MM.1S (cell line): ENCODE data around the gene UBL3.

Experiments
- DNase-seq: peaks from one replicate; pipeline ENCODE4 v3.0.0-alpha.2; 2015
- H2AFZ ChIP-seq: fragments of 300-600 bp; sonication (generic); 2 replicates; pipeline ENCODE4 v1.6.0; 2016; ENCODE audit warnings: antibody characterized with exemption, low read length
- H3F3A ChIP-seq: fragments of 300-600 bp; sonication (generic); 2 replicates; pipeline ENCODE4 v1.6.1; 2016; ENCODE audit warnings: mild to moderate bottlenecking, antibody characterized with exemption, low read length, moderate library complexity, mixed read lengths; ENCODE audit not compliant: insufficient read depth
- H3K27ac ChIP-seq: fragments of 300-600 bp; sonication (generic); 2 replicates; pipeline ENCODE4 v1.5.1; 2016; ENCODE audit warnings: mild to moderate bottlenecking, low read length
- H3K27me3 ChIP-seq: fragments of 300-600 bp; sonication (generic); replicated peaks from 2 replicates; pipeline ENCODE4 v1.6.0; 2016; ENCODE audit warnings: low read length; ENCODE audit not compliant: insufficient read depth
- H3K36me3 ChIP-seq: fragments of 300-600 bp; sonication (generic); replicated peaks from 2 replicates; pipeline ENCODE4 v1.6.1; 2016; ENCODE audit warnings: mild to moderate bottlenecking, low read length, mixed read lengths; ENCODE audit not compliant: insufficient read depth
- H3K4me1 ChIP-seq: fragments of 300-600 bp; sonication (generic); 2 replicates; pipeline ENCODE4 v1.6.1; 2016; ENCODE audit warnings: low read length, mixed read lengths
- H3K4me2 ChIP-seq: fragments of 300-600 bp; sonication (generic); 2 replicates; pipeline ENCODE4 v1.6.0; 2016; ENCODE audit warnings: low read depth, low read length
- H3K4me3 ChIP-seq: fragments of 300-600 bp; sonication (generic); 2 replicates; pipeline ENCODE4 v1.5.1; 2016; ENCODE audit warnings: low read length, mixed read lengths
- H3K79me2 ChIP-seq: fragments of 300-600 bp; sonication (generic); 2 replicates; pipeline ENCODE4 v1.6.1; 2016; ENCODE audit warnings: mixed run types, low read length, mixed read lengths
- H3K9ac ChIP-seq: fragments of 300-600 bp; sonication (generic); 2 replicates; pipeline ENCODE4 v1.6.1; 2016; ENCODE audit warnings: low read length, mixed read lengths
- H3K9me2 ChIP-seq: fragments of 300-600 bp; sonication (generic); replicated peaks from 2 replicates; pipeline ENCODE4 v1.6.1; 2016; ENCODE audit warnings: mild to moderate bottlenecking, low read length, mixed read lengths; ENCODE audit not compliant: insufficient read depth
- H3K9me3 ChIP-seq: fragments of 300-600 bp; sonication (generic); replicated peaks from 2 replicates; pipeline ENCODE4 v1.6.1; 2016; ENCODE audit warnings: mild to moderate bottlenecking, low read length, mixed read lengths; ENCODE audit not compliant: insufficient read depth
- H4K20me1 ChIP-seq: fragments of 300-600 bp; sonication (generic); 2 replicates; pipeline ENCODE4 v1.6.1; 2016; ENCODE audit warnings: mild to moderate bottlenecking, low read length, moderate library complexity, mixed read lengths; ENCODE audit not compliant: insufficient read depth
- CTCF ChIP-seq: fragments of 300-600 bp; sonication (generic); IDR thresholded peaks from 2 replicates; pipeline ENCODE4 v1.5.1; 2016; ENCODE audit warnings: antibody characterized with exemption, low read length, mixed read lengths
- EZH2 ChIP-seq: fragments of 300-600 bp; sonication (generic); optimal IDR thresholded peaks from 2 replicates; pipeline ENCODE3; 2017; ENCODE audit warnings: low read depth, mild to moderate bottlenecking, antibody characterized with exemption, low read length, mixed read lengths
- EZH2phosphoT487 ChIP-seq: fragments of 300-600 bp; sonication (generic); IDR thresholded peaks from 2 replicates; pipeline ENCODE4 v1.6.1; 2018; ENCODE audit warnings: antibody characterized with exemption, low read length

UBL3 gene

GRCh38 chr13:29791508-29791907 is 58.9 kb downstream of the UBL3 start:
- Histone ChIP-seq H3K9ac (no peak overlapping the region), H3K4me2 (no peak overlapping the region), H3F3A (no peaks in the 10 kb centered on the region), H3K4me1 (no peaks in the 10 kb centered on the region), H2AFZ (no peak overlapping the region), H4K20me1 (no peaks in the 10 kb centered on the region), H3K9me3 (no peaks in the 10 kb centered on the region), H3K27ac (no peak overlapping the region), H3K79me2 (no peaks in the 10 kb centered on the region), H3K9me2 (no peaks in the 10 kb centered on the region), H3K36me3 (no peaks in the 10 kb centered on the region), H3K27me3 (no peaks in the 10 kb centered on the region), H3K4me3 (no peak overlapping the region)
- no peak for DNase-seq
- TF ChIP-seq EZH2 (no peak), CTCF (no peak), EZH2phosphoT487 (no peak)

- Histone ChIP-seq H3K4me3 (no peak overlapping the region), H3K9me3 (no peaks in the 10 kb centered on the region), H3K36me3 (no peaks in the 10 kb centered on the region), H3K27me3 (no peaks in the 10 kb centered on the region), H3K79me2 (no peaks in the 10 kb centered on the region), H3K9me2 (no peaks in the 10 kb centered on the region), H3K27ac (no peak overlapping the region), H3K9ac (no peak overlapping the region), H3F3A (no peaks in the 10 kb centered on the region), H3K4me2 (no peak overlapping the region), H4K20me1 (no peaks in the 10 kb centered on the region), H2AFZ (no peak overlapping the region), H3K4me1 (no peaks in the 10 kb centered on the region)
- TF ChIP-seq CTCF = no peak
- no peak for TF ChIP-seq EZH2
- no peak for TF ChIP-seq EZH2phosphoT487
- no peak for DNase-seq
These were observed 63.7 kb downstream of the UBL3 start for GRCh38 chr13:29786698-29787097.

GRCh38 chr13:29785978-29786377 is 64.4 kb downstream of the UBL3 start:
- no peaks in the 10 kb centered on the region for H4K20me1 ChIP-seq
- no peaks in the 10 kb centered on the region for H3K9me3 ChIP-seq
- H3K9me2 ChIP-seq = no peaks in the 10 kb centered on the region
- H3K36me3 ChIP-seq = no peaks in the 10 kb centered on the region
- no peak overlapping the region for H2AFZ ChIP-seq
- H3K4me1 ChIP-seq = no peaks in the 10 kb centered on the region
- H3K4me3 ChIP-seq = no peak overlapping the region
- H3K9ac ChIP-seq = no peak overlapping the region
- no peak for DNase-seq
- TF ChIP-seq CTCF (no peak), EZH2 (no peak), EZH2phosphoT487 (no peak)
- H3K27me3 ChIP-seq = no peaks in the 10 kb centered on the region
- H3K27ac ChIP-seq = no peak overlapping the region
- H3K79me2 ChIP-seq = no peaks in the 10 kb centered on the region
- no peak overlapping the region for H3K4me2 ChIP-seq
- no peaks in the 10 kb centered on the region for H3F3A ChIP-seq
